Ovary (tissue), 9 donors: ENCODE measurements around the gene CHCHD3. TPM values are rescaled to one million over a fixed set of nuclear protein-coding genes. Genes with fewer than 3 reads are reported as not detected.

Experiments used
- DNase-seq, 5 donors: peaks; one replicate each; pipeline ENCODE4 v3.0.0-alpha.2; 2019 to 2020
- H3K27ac ChIP-seq, 2 donors: fragments of 200-600 bp; one replicate each; pipeline versions ENCODE4 v1.5.1 to v1.8.0; 2019 to 2022
- H3K27me3 ChIP-seq: fragments of 200-600 bp; one replicate; pipeline ENCODE4 v1.8.0; 2022
- H3K36me3 ChIP-seq: fragments of 200-600 bp; sonication (generic); one replicate; pipeline ENCODE4 v1.5.1; 2019
- H3K4me1 ChIP-seq: one replicate; pipeline ENCODE4 v1.8.1; 2013; ENCODE audit warnings: mild to moderate bottlenecking, moderate library complexity; ENCODE audit not compliant: insufficient read depth
- H3K4me3 ChIP-seq: fragments of 200-600 bp; sonication (generic); one replicate; pipeline ENCODE4 v1.5.1; 2017
- H3K9me3 ChIP-seq, 2 donors: fragments of 200-600 bp in 1 of 2; sonication (generic) in 1 of 2; one replicate each; pipeline versions ENCODE4 v1.5.1 to v1.8.1; 2013 to 2019; ENCODE audit warnings: mild to moderate bottlenecking in 1 of 2, moderate library complexity in 1 of 2
- EP300 ChIP-seq: sonication (generic); formaldehyde crosslinking; IDR thresholded peaks from one replicate; pipeline ENCODE4 v1.6.1; 2017; ENCODE audit warnings: antibody characterized with exemption
- POLR2A ChIP-seq: fragments of 450-650 bp; IDR thresholded peaks from one replicate; pipeline ENCODE4 v1.6.1; 2017; ENCODE audit warnings: antibody characterized with exemption, mild to moderate bottlenecking, moderate library complexity
- WGBS, 3 donors: extraction: QIAGEN DNeasy Blood & Tissue Kit in 1 of 3; methylation state at CpG; one replicate each; pipeline versions ENCODE4 v1.1.5 to v1.1.7; 2013 to 2017; 5-methylcytosine and 5-hydroxymethylcytosine counted together
- intact Hi-C, 4 donors: fragments of 100-400 bp; cut with DNase I; formaldehyde crosslinking; loops; one replicate each; pipeline versions ENCODE4 v1.11.0 to v1.15.1; 2022 to 2023
- polyA plus RNA-seq, 2 donors: library from polyadenylated mRNA; stranded (reverse); fragments of 200-250 nt in 1 of 2; fragments of 350-450 nt in 1 of 2; fragmentation: Illumina TruSeq in 1 of 2; extraction: RNeasy Lipid Tissue Mini Kit (QIAGEN cat#74804) in 1 of 2; gene quantifications; one replicate each; pipeline ENCODE4 v1.2.3, GENCODE V29; 2013 to 2014
- total RNA-seq, 7 donors: library from RNA; depleted of rRNA in 2 of 7; stranded (reverse); fragments of >200 nt in 2 of 7; fragmentation: NEBNext Ultra II Directional in 3 of 7; extraction: Animal tissue kit (Norgen Biotek cat#: 25700) in 3 of 7; gene quantifications; one replicate each; pipeline versions ENCODE4 v1.1.0 to v1.2.4, GENCODE V29; 2016 to 2023
- TF ChIP-seq, protein P1 (sequence below), 3 donors: fragments of 450-650 bp in 2 of 3; fragments of 200-600 bp in 1 of 3; IDR thresholded peaks; one replicate each; pipeline versions ENCODE4 v1.5.1 to v1.8.0; 2016 to 2022; ENCODE audit warnings: antibody characterized with exemption in 3 of 3, mild to moderate bottlenecking in 1 of 3
- donor health status: DM: no; HTN: no; CAD: no; lungs with moderate emphysema.
- donor health status: DM: no; HTN: no; CAD: no.
- donor health status: Bipolar disorder and iron deficiency.
- donor health status: DM: yes; HTN: yes; CAD: no.
- donor health status: DM: no; HTN: no; CAD: no.
- donor health status: DM: yes; HTN: yes; CAD: no.

Gene CHCHD3
- total and polyA plus RNA-seq, 9 donors: 31.4 to 59.1 (median 36.7) TPM

DNA sequence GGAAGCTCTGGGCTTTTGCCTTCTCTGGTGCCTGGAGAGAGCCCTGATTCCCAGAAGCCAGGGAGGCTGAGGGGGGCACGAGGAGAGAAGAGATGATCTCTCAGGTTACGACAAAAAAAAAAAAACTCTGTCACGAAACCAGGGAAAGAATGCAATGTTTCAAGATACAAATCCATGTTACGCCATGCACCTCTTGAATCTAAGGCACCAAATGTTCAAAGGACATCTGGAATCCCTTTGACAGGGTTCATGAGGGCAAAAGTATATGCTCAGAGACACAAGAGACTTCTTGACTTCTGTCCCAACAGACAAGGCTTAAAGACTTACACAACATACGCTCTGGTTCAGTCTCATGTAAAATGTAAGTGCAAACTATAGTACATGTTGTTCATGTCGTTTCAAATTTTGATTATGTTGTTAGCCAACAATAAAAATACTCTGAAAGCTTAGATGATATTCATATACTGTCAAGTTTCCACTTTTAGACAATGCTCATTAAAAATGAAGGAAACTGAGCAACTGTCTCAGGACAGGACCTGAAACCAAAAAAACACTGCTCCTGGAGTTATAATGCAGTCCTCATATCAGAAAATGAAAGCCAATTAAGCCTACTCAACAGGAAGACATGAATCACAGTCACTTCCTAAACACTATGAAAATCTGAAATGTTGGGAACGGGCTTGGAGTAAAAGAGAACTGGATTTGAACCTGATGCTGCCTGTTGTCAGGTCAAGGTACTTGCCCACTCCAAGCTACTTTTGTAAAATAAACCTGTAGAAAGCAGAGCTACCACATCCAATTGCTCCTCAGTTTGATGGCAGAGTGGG is 72.3 kb downstream of the CHCHD3 start:
- 88 to 89% (median 88%) methylated on average over 7 of the region's 7 CpGs for WGBS, 3 donors
- no peak overlapping the region for H3K27ac ChIP-seq
- intact Hi-C loops: no loop called here
- no peak overlapping the region for H3K4me3 ChIP-seq
- peaks cover 2% of the 10 kb centered on the region for H3K4me1 ChIP-seq
- TF ChIP-seq POLR2A: no peak
- TF ChIP-seq EP300: no peak
- TF ChIP-seq, protein P1, sequence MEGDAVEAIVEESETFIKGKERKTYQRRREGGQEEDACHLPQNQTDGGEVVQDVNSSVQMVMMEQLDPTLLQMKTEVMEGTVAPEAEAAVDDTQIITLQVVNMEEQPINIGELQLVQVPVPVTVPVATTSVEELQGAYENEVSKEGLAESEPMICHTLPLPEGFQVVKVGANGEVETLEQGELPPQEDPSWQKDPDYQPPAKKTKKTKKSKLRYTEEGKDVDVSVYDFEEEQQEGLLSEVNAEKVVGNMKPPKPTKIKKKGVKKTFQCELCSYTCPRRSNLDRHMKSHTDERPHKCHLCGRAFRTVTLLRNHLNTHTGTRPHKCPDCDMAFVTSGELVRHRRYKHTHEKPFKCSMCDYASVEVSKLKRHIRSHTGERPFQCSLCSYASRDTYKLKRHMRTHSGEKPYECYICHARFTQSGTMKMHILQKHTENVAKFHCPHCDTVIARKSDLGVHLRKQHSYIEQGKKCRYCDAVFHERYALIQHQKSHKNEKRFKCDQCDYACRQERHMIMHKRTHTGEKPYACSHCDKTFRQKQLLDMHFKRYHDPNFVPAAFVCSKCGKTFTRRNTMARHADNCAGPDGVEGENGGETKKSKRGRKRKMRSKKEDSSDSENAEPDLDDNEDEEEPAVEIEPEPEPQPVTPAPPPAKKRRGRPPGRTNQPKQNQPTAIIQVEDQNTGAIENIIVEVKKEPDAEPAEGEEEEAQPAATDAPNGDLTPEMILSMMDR (IDR thresholded peaks at IDR 0.05): no peak
- H3K9me3 ChIP-seq: no peaks in the 10 kb centered on the region
- DNase-seq: no peak
- H3K27me3 ChIP-seq: no peaks in the 10 kb centered on the region
- H3K36me3 ChIP-seq: no peaks in the 10 kb centered on the region

- 89 to 93% (median 89%) methylated on average over 3 of the region's 3 CpGs for WGBS, 3 donors
- TF ChIP-seq EP300 (no peak), POLR2A (no peak)
- TF ChIP-seq, protein P1 (IDR thresholded peaks at IDR 0.05): no peak
- no peaks in the 10 kb centered on the region for H3K9me3 ChIP-seq
- peaks cover 2% of the 10 kb centered on the region for H3K4me1 ChIP-seq
- no peak overlapping the region for H3K4me3 ChIP-seq
- intact Hi-C loops: no loop called here
- H3K36me3 ChIP-seq: no peaks in the 10 kb centered on the region
- DNase-seq: no peak
- H3K27me3 ChIP-seq: no peaks in the 10 kb centered on the region
- no peak overlapping the region for H3K27ac ChIP-seq
Measured at GRCh38 chr7:133007961-133008360, 73.9 kb downstream of the CHCHD3 start.

GRCh38 chr7:133003052-133003910 is 78.6 kb downstream of the CHCHD3 start:
- H3K36me3 ChIP-seq: no peaks in the 10 kb centered on the region
- TF ChIP-seq EP300 (no peak), POLR2A (no peak)
- TF ChIP-seq, protein P1 (IDR thresholded peaks at IDR 0.05): no peak
- no peaks in the 10 kb centered on the region for H3K27me3 ChIP-seq
- intact Hi-C loops: no loop called here
- H3K4me3 ChIP-seq: no peak overlapping the region
- no peaks in the 10 kb centered on the region for H3K4me1 ChIP-seq
- DNase-seq: no peak
- H3K27ac ChIP-seq: no peak overlapping the region
- WGBS, 3 donors: 36 to 42% (median 42%) methylated on average over 4 of the region's 4 CpGs
- no peaks in the 10 kb centered on the region for H3K9me3 ChIP-seq

DNA sequence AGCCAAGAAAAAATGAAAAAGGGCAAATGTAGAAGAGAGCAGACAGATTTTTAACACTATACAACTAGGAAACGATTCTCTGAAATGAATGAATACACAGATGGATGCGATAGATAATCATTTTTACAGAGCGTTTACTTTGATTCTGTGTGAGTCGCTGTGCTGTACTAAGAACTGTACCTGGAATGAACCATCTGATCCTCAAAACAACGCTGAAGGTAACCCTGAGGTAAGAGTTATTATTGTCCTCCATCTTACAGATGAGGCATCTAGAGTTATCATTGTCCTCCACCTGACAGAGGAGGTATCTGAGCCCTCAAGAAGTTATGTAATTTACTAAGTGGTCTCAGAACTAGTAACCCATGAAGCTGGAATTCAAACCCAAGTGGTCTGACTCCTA is 80.2 kb downstream of the CHCHD3 start:
- no peak for TF ChIP-seq EP300
- WGBS, 3 donors: 92 to 96% (median 94%) methylated on average over 5 of the region's 5 CpGs

More for the DNA sequence above, 80.2 kb downstream of the CHCHD3 start:
- Histone ChIP-seq H3K4me1 (no peaks in the 10 kb centered on the region), H3K4me3 (no peak overlapping the region), H3K27me3 (no peaks in the 10 kb centered on the region), H3K9me3 (no peaks in the 10 kb centered on the region), H3K27ac (no peak overlapping the region), H3K36me3 (no peaks in the 10 kb centered on the region)
- intact Hi-C loops: no loop called here
- DNase-seq: no peak
